Panc1 (cell line): Measurements from ENCODE around the gene NKX1-2. TPM values are rescaled to one million over a fixed set of nuclear protein-coding genes. Genes with fewer than 3 reads are reported as not detected.

Experiments used
- ATAC-seq: fragments of 200-7000 bp; cut with Tn5 transposase; 2 replicates; pipeline ENCODE4 v1.9.1; 2020; ENCODE audit warnings: mild to moderate bottlenecking, moderate library complexity
- BruUV-seq: library from RNA; stranded (reverse); fragments of 400-500 nt; replicated peaks from 2 replicates; lab custom pipeline; 2021; lab: Mats Ljungman, UMichigan
- CTCF ChIA-PET: fragments of 300-600 bp; sonication (Branson Sonifier 250); formaldehyde crosslinking; loops from one replicate; lab custom pipeline; 2022; ENCODE audit warnings: antibody characterized with exemption; lab: Charles Lee
- POLR2A ChIA-PET: fragments of 300-600 bp; sonication (Branson Sonifier 250); formaldehyde crosslinking; loops from one replicate; lab custom pipeline; 2022; ENCODE audit warnings: antibody characterized with exemption; lab: Charles Lee
- DNase-seq: peaks from one replicate; pipeline ENCODE4 v3.0.0-alpha.2; 2010; ENCODE audit warnings: low read depth, low spot score
- H3K27ac ChIP-seq: 2 replicates; pipeline ENCODE4 v1.5.1; 2011; ENCODE audit warnings: mild to moderate bottlenecking, low read length, inconsistent platforms
- H3K27me3 ChIP-seq: fragments of 200-500 bp; sonication (Bioruptor generic); 2 replicates; pipeline ENCODE4 v1.6.0; 2014; ENCODE audit warnings: low read length, inconsistent platforms; ENCODE audit not compliant: control insufficient read depth, insufficient read depth
- H3K36me3 ChIP-seq: fragments of 200-500 bp; sonication (Bioruptor generic); 2 replicates; pipeline ENCODE4 v1.5.1; 2014; ENCODE audit warnings: inconsistent platforms, mild to moderate bottlenecking, low read length, moderate library complexity; ENCODE audit not compliant: control insufficient read depth, insufficient read depth
- H3K4me1 ChIP-seq: 2 replicates; pipeline ENCODE4 v1.5.1; 2011; ENCODE audit warnings: inconsistent platforms, mild to moderate bottlenecking, low read length, moderate library complexity; ENCODE audit not compliant: control insufficient read depth, insufficient read depth
- H3K4me3 ChIP-seq, 2 experiments: 2 replicates each; pipeline ENCODE4 v1.5.1; 2011 to 2012; ENCODE audit warnings: low read depth in 2 of 2, low read length in 2 of 2, mild to moderate bottlenecking in 2 of 2, inconsistent platforms in 1 of 2, moderate library complexity in 1 of 2
- H3K9me3 ChIP-seq: fragments of 200-500 bp; sonication (Bioruptor generic); 2 replicates; pipeline ENCODE4 v1.5.1; 2014; ENCODE audit warnings: low read depth, mild to moderate bottlenecking, inconsistent platforms, low read length, moderate library complexity; ENCODE audit not compliant: control insufficient read depth, insufficient read depth
- POLR2AphosphoS5 ChIP-seq: IDR thresholded peaks from 2 replicates; pipeline ENCODE4 v1.6.1; 2012; ENCODE audit warnings: mild to moderate bottlenecking, low read depth, low read length, moderate library complexity
- SIN3A ChIP-seq: IDR thresholded peaks from 2 replicates; pipeline ENCODE4 v1.6.1; 2012; ENCODE audit warnings: low read depth, mild to moderate bottlenecking, low read length, moderate library complexity, borderline replicate concordance; ENCODE audit not compliant: insufficient read depth
- TCF7L2 ChIP-seq: IDR thresholded peaks from 2 replicates; pipeline ENCODE4 v1.6.1; 2011; ENCODE audit warnings: mild to moderate bottlenecking, low read depth, low read length, inconsistent platforms
- in situ Hi-C: cut with HindIII; loops from 2 replicates; pipeline ENCODE4 v1.10.0; 2016; ENCODE audit warnings: low sequenced_read_pairs, low pct_unique_long_range_greater_than_20kb
- intact Hi-C: fragments of 100-400 bp; cut with micrococcal nuclease; formaldehyde crosslinking; loops from one replicate; pipeline ENCODE4 v1.10.0; 2022; ENCODE audit not compliant: unreplicated experiment
- total RNA-seq: library from RNA; stranded (reverse); gene quantifications from one replicate; pipeline ENCODE4 v1.2.1, GENCODE V29; 2021; ENCODE audit not compliant: unreplicated experiment
- TF ChIP-seq, protein P1 (sequence below), 2 experiments: IDR thresholded peaks; 2 replicates each; pipeline ENCODE4 v1.6.1; 2011 to 2012; ENCODE audit warnings: low read depth in 2 of 2, control low read depth in 1 of 2, low read length in 1 of 2, mild to moderate bottlenecking in 1 of 2, moderate library complexity in 1 of 2; ENCODE audit not compliant: insufficient read depth in 1 of 2
- TF ChIP-seq, protein P2 (sequence below): fragments of 450-650 bp; IDR thresholded peaks from 2 replicates; pipeline ENCODE4 v1.5.1; 2017; ENCODE audit warnings: mild to moderate bottlenecking

Gene NKX1-2
- total RNA-seq, 1 experiment from 2014 or later, result 0.15 TPM

DNA sequence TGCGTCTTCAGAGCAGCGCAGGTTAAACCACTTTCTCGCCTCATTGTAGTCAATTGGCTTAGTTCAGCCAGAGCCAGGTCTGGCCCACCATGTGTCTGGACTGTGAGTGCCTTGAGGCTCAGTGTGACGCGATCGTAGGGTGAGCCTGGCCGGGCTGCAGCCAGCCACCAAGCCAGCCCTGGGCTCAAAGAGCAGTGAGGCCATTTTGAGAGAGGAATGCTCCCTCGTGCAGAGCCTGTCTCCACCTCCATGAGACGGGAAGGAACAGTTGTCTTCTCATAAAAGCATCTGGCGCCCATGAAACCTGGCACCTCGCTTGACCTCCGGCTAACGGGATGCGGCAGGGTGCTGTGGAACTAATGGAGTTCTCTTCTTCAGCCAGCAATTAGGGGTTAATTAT lies 46.3 kb upstream of the NKX1-2 start:
- no peaks in the 10 kb centered on the region for H3K36me3 ChIP-seq
- ATAC-seq, result no peak
- CTCF ChIA-PET, result no interaction called here

DNA sequence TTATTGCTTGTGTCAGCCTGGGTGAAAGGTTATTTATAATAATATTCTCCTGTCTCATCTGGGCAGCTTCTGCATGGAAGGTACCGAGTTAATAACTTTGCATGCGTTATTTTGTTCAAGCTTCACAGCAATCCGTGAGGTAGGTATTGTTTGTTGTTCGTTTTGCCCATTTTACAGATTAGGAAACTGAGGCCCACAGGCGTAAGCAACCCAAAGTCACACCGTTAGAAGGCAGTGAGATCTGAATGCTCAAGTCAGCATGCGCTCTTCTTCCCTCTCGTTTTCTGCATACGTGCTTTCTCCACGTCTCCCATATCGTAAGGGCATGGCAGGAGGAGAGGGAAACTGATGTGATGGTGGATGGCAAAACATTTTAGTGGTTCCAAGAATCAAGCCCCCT lies 45.9 kb upstream of the NKX1-2 start:
- ATAC-seq (no peak), DNase-seq (no peak)
- in situ Hi-C loops, result no loop called here
- Histone ChIP-seq H3K9me3 (0 out of 2 replicates have a peak, but pooled peaks cover under 1% of the 10 kb centered on the region), H3K27me3 (no peaks in the 10 kb centered on the region), H3K27ac (no peak overlapping the region), H3K4me1 (no peaks in the 10 kb centered on the region), H3K36me3 (no peaks in the 10 kb centered on the region), H3K4me3 (no peak overlapping the region)
- ChIA-PET POLR2A (no interaction called here), CTCF (no interaction called here)
- no TSS peak for BruUV-seq
- intact Hi-C loops, result no loop called here
- TF ChIP-seq TCF7L2, result no peak

More for the DNA sequence above, 46.3 kb upstream of the NKX1-2 start:
- Histone ChIP-seq H3K4me3 (no peak overlapping the region), H3K27ac (no peak overlapping the region), H3K9me3 (0 out of 2 replicates have a peak, but pooled peaks cover 3% of the 10 kb centered on the region), H3K27me3 (no peaks in the 10 kb centered on the region), H3K4me1 (no peaks in the 10 kb centered on the region)
- no peak for DNase-seq
- BruUV-seq, result no TSS peak
- in situ Hi-C loops, result no loop called here
- TF ChIP-seq, protein P1, sequence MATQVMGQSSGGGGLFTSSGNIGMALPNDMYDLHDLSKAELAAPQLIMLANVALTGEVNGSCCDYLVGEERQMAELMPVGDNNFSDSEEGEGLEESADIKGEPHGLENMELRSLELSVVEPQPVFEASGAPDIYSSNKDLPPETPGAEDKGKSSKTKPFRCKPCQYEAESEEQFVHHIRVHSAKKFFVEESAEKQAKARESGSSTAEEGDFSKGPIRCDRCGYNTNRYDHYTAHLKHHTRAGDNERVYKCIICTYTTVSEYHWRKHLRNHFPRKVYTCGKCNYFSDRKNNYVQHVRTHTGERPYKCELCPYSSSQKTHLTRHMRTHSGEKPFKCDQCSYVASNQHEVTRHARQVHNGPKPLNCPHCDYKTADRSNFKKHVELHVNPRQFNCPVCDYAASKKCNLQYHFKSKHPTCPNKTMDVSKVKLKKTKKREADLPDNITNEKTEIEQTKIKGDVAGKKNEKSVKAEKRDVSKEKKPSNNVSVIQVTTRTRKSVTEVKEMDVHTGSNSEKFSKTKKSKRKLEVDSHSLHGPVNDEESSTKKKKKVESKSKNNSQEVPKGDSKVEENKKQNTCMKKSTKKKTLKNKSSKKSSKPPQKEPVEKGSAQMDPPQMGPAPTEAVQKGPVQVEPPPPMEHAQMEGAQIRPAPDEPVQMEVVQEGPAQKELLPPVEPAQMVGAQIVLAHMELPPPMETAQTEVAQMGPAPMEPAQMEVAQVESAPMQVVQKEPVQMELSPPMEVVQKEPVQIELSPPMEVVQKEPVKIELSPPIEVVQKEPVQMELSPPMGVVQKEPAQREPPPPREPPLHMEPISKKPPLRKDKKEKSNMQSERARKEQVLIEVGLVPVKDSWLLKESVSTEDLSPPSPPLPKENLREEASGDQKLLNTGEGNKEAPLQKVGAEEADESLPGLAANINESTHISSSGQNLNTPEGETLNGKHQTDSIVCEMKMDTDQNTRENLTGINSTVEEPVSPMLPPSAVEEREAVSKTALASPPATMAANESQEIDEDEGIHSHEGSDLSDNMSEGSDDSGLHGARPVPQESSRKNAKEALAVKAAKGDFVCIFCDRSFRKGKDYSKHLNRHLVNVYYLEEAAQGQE (IDR thresholded peaks at IDR 0.05; ENCODE audit: insufficient read depth in 1 of 2, low read depth in 2 of 2, low read length in 1 of 2), result no peak
- TF ChIP-seq, protein P2, sequence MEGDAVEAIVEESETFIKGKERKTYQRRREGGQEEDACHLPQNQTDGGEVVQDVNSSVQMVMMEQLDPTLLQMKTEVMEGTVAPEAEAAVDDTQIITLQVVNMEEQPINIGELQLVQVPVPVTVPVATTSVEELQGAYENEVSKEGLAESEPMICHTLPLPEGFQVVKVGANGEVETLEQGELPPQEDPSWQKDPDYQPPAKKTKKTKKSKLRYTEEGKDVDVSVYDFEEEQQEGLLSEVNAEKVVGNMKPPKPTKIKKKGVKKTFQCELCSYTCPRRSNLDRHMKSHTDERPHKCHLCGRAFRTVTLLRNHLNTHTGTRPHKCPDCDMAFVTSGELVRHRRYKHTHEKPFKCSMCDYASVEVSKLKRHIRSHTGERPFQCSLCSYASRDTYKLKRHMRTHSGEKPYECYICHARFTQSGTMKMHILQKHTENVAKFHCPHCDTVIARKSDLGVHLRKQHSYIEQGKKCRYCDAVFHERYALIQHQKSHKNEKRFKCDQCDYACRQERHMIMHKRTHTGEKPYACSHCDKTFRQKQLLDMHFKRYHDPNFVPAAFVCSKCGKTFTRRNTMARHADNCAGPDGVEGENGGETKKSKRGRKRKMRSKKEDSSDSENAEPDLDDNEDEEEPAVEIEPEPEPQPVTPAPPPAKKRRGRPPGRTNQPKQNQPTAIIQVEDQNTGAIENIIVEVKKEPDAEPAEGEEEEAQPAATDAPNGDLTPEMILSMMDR, result no peak
- TF ChIP-seq POLR2AphosphoS5, result no peak
- TF ChIP-seq TCF7L2, result no peak
- no peak for TF ChIP-seq SIN3A
- POLR2A ChIA-PET, result no interaction called here
- intact Hi-C loops, result no loop called here

DNA sequence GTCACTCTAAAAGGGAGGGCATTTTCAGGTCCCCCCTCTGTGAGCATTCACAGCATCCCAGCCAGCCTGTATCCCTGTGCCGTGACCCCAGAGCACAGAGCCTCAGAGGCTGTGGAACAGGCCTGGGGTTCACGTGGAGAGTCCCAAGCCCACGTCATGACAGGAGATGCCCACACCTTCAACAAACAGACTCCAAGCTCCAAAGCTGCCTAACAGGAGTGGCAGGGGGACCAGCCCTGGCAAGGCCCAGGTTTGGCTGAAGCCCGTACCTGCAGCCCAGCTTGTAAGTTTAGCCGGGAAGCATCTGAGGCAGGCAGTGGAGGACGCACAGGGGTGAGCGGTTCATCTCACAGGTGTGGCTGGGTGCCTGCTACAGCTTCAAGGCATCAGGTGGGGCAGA lies 45.3 kb upstream of the NKX1-2 start:
- POLR2A ChIA-PET, result interaction anchor here (0.6 kb wide), 1 partner anchor 18 kb away, joined by 15 read pairs; no protein-coding TSS in a partner anchor
- CTCF ChIA-PET, result no interaction called here

More for the DNA sequence above, 45.3 kb upstream of the NKX1-2 start:
- TF ChIP-seq TCF7L2 (no peak), POLR2AphosphoS5 (no peak), SIN3A (no peak)
- TF ChIP-seq, protein P2, result no peak
- TF ChIP-seq, protein P1 (IDR thresholded peaks at IDR 0.05; ENCODE audit: insufficient read depth in 1 of 2, low read depth in 2 of 2, low read length in 1 of 2), result no peak
- DNase-seq, result no peak
- H3K4me3 ChIP-seq, result no peak overlapping the region
- H3K27me3 ChIP-seq, result no peaks in the 10 kb centered on the region
- in situ Hi-C loops (no loop called here), intact Hi-C loops (no loop called here)
- H3K4me1 ChIP-seq, result no peaks in the 10 kb centered on the region
- ATAC-seq, result no peak
- H3K9me3 ChIP-seq, result no peaks in the 10 kb centered on the region
- H3K36me3 ChIP-seq, result no peaks in the 10 kb centered on the region
- BruUV-seq, result no TSS peak
- no peak overlapping the region for H3K27ac ChIP-seq
